Transverse colon (tissue), 4 donors: Measurements from ENCODE around the gene LCE5A. TPM values are rescaled to one million over a fixed set of nuclear protein-coding genes. Genes with fewer than 3 reads are reported as not detected.

Experiments
- DNase-seq: peaks from one replicate; pipeline ENCODE4 v3.0.0-alpha.2; 2019
- H3K27ac ChIP-seq, 4 donors: fragments of 200-600 bp; sonication (generic); 2 replicates each; pipeline ENCODE4 v1.5.1; 2016 to 2018; ENCODE audit warnings: inconsistent platforms in 4 of 4
- H3K27me3 ChIP-seq: fragments of 200-600 bp; sonication (generic); 2 replicates; pipeline ENCODE4 v1.5.1; 2017; ENCODE audit warnings: inconsistent platforms
- H3K36me3 ChIP-seq, 4 donors: fragments of 200-600 bp; sonication (generic); 2 replicates each; pipeline ENCODE4 v1.5.1; 2017 to 2019; ENCODE audit warnings: inconsistent platforms in 4 of 4
- H3K4me1 ChIP-seq, 4 donors: fragments of 200-600 bp; sonication (generic); 2 replicates each; pipeline ENCODE4 v1.5.1; 2017 to 2020; ENCODE audit warnings: inconsistent platforms in 4 of 4
- H3K4me3 ChIP-seq, 4 donors: fragments of 200-600 bp; sonication (generic); 1 replicate in 1 of 4; 2 replicates in 3 of 4; pipeline versions ENCODE4 v1.5.1 to v1.6.1; 2017 to 2019; ENCODE audit warnings: inconsistent platforms in 4 of 4
- H3K9me3 ChIP-seq, 2 donors: fragments of 200-600 bp; sonication (generic); 2 replicates each; pipeline ENCODE4 v1.5.1; 2017 to 2019; ENCODE audit warnings: inconsistent platforms in 2 of 2
- CTCF ChIP-seq, 5 experiments: fragments of 200-600 bp in 3 of 5; fragments of 450-650 bp in 2 of 5; sonication (generic) in 3 of 5; IDR thresholded peaks; 1 replicate in 2 of 5; 2 replicates in 3 of 5; pipeline ENCODE4 v1.5.1; 2016 to 2017; ENCODE audit warnings: antibody characterized with exemption in 5 of 5, inconsistent platforms in 3 of 5, mild to moderate bottlenecking in 2 of 5, moderate library complexity in 1 of 5
- EP300 ChIP-seq: sonication (generic); formaldehyde crosslinking; IDR thresholded peaks from one replicate; pipeline ENCODE4 v1.6.1; 2017; ENCODE audit warnings: antibody characterized with exemption, low read depth
- POLR2A ChIP-seq: fragments of 450-650 bp; IDR thresholded peaks from one replicate; pipeline ENCODE4 v1.6.1; 2016; ENCODE audit warnings: antibody characterized with exemption, mild to moderate bottlenecking, moderate library complexity
- POLR2AphosphoS5 ChIP-seq, 3 donors: sonication (generic); formaldehyde crosslinking; IDR thresholded peaks; one replicate each; pipeline ENCODE4 v1.6.1; 2016; ENCODE audit warnings: antibody characterized with exemption in 3 of 3
- WGBS, 2 donors: methylation state at CpG; one replicate each; pipeline ENCODE4 v1.1.5; 2018; ENCODE audit warnings: low coverage in 1 of 2; 5-methylcytosine and 5-hydroxymethylcytosine counted together
- in situ Hi-C, 4 donors: fragments of 200-750 bp; cut with MboI; loops; one replicate each; pipeline versions ENCODE4 v1.15.0 to v1.15.1; 2017; ENCODE audit warnings: low sequenced_read_pairs in 3 of 4, low pct_ligation_motif_present in 1 of 4, low pct_unique_long_range_greater_than_20kb in 1 of 4
- intact Hi-C: fragments of 100-400 bp; cut with DNase I; formaldehyde crosslinking; loops from one replicate; pipeline ENCODE4 v1.15.1; 2023; ENCODE audit warnings: low total_unique reads
- total RNA-seq, 4 donors: library from RNA; depleted of rRNA; stranded (reverse); fragments of >200 nt; gene quantifications; one replicate each; pipeline ENCODE4 v1.1.0, GENCODE V29; 2016

LCE5A gene
- total RNA-seq, 4 donors from 2014 or later: not detected

GRCh38 chr1:152511596-152511995 is 993 bp downstream of the LCE5A start:
- WGBS, 2 donors: 90% methylated on average over 5 of the region's 5 CpGs; no CpG with 5 or more reads in 1 of the 2 donors
- Histone ChIP-seq H3K9me3 (no peaks in the 10 kb centered on the region), H3K4me1 (peaks cover 0 to 9% (median 8%) of the 10 kb centered on the region in 4 donors), H3K36me3 (no peaks in the 10 kb centered on the region), H3K27ac (no peak overlapping the region), H3K4me3 (no peak overlapping the region), H3K27me3 (peaks cover 68% of the 10 kb centered on the region)
- DNase-seq: no peak
- TF ChIP-seq EP300 (no peak), CTCF (IDR thresholded peaks at IDR 0.05) (no peak), POLR2AphosphoS5 (IDR thresholded peaks at IDR 0.05) (no peak), POLR2A (no peak)
- intact Hi-C loops (no loop called here), in situ Hi-C loops (no loop called here)

GRCh38 chr1:152513081-152513480 is 2.5 kb downstream of the LCE5A start:
- 37 to 53% methylated on average over 3 of the region's 3 CpGs for WGBS, 2 donors
- H3K4me1 ChIP-seq: peaks cover 0 to 9% (median 8%) of the 10 kb centered on the region in 4 donors
- H3K9me3 ChIP-seq: no peaks in the 10 kb centered on the region
- DNase-seq: no peak
- no peak overlapping the region for H3K27ac ChIP-seq
- H3K36me3 ChIP-seq: no peaks in the 10 kb centered on the region
- intact Hi-C loops: no loop called here
- TF ChIP-seq POLR2A (no peak), CTCF (IDR thresholded peaks at IDR 0.05) (no peak), POLR2AphosphoS5 (IDR thresholded peaks at IDR 0.05) (no peak), EP300 (no peak)
- peaks cover 76% of the 10 kb centered on the region for H3K27me3 ChIP-seq
- in situ Hi-C loops: no loop called here
- no peak overlapping the region for H3K4me3 ChIP-seq

- no peak overlapping the region for H3K27ac ChIP-seq
- in situ Hi-C loops: no loop called here
- H3K36me3 ChIP-seq: no peaks in the 10 kb centered on the region
- H3K27me3 ChIP-seq: peaks cover 72% of the 10 kb centered on the region
- 44 to 67% methylated on average over 3 to 17 of the region's 17 CpGs for whole genome bisulfite sequencing, 2 donors
- no peak for TF ChIP-seq POLR2A
- no peak for TF ChIP-seq EP300
- no peak for TF ChIP-seq POLR2AphosphoS5 (IDR thresholded peaks at IDR 0.05)
- TF ChIP-seq CTCF (IDR thresholded peaks at IDR 0.05): no peak
- H3K4me1 ChIP-seq: peaks cover 0 to 9% (median 8%) of the 10 kb centered on the region in 4 donors
- peak overlapping the region in 3 of 4 donors; percentile 7 to 41 (median 22) for H3K4me3 ChIP-seq
- intact Hi-C loops: no loop called here
- DNase-seq: no peak
- H3K9me3 ChIP-seq: no peaks in the 10 kb centered on the region
These were observed 4.3 kb downstream of the LCE5A start for GRCh38 chr1:152514715-152515433.

- Histone ChIP-seq H3K27ac (no peak overlapping the region), H3K27me3 (peaks cover 67% of the 10 kb centered on the region), H3K9me3 (no peaks in the 10 kb centered on the region), H3K36me3 (no peaks in the 10 kb centered on the region), H3K4me3 (peak overlapping the region in 3 of 4 donors; percentile 7 to 41 (median 22)), H3K4me1 (peaks cover 0 to 9% (median 8%) of the 10 kb centered on the region in 4 donors)
- no peak for DNase-seq
- whole genome bisulfite sequencing, 2 donors: 5% methylated on average over 14 of the region's 33 CpGs; no CpG with 5 or more reads in 1 of the 2 donors
- intact Hi-C loops: no loop called here
- TF ChIP-seq POLR2AphosphoS5 (IDR thresholded peaks at IDR 0.05): no peak
- in situ Hi-C loops: no loop called here
These were observed 4.8 kb downstream of the LCE5A start for GRCh38 chr1:152515434-152515783.

- Histone ChIP-seq H3K27ac (no peak overlapping the region), H3K4me3 (no peak overlapping the region), H3K36me3 (no peaks in the 10 kb centered on the region), H3K27me3 (peaks cover 60% of the 10 kb centered on the region), H3K4me1 (peaks cover 0 to 9% (median 8%) of the 10 kb centered on the region in 4 donors), H3K9me3 (no peaks in the 10 kb centered on the region)
- intact Hi-C loops: no loop called here
- DNase-seq: no peak
- 70 to 76% methylated on average over 5 to 7 of the region's 7 CpGs for WGBS, 2 donors
- in situ Hi-C loops: no loop called here
- TF ChIP-seq POLR2AphosphoS5 (IDR thresholded peaks at IDR 0.05) (no peak), EP300 (no peak), POLR2A (no peak), CTCF (IDR thresholded peaks at IDR 0.05) (no peak)
These were observed 5.5 kb downstream of the LCE5A start for GRCh38 chr1:152516082-152516481.
